Activated CD8-positive, alpha-beta memory T cell treated with anti-CD3 and anti-CD28 coated beads, Interleukin-2, amount 50 U/mL, for 24 hours (primary cell): ENCODE results near the gene GPRIN3.
"Not testable (repeated sequence)": the region's sequence is repeated elsewhere in the genome, so short reads cannot be mapped to it uniquely, and the experiment has no call there.

Experiments used
- DNase-seq: peaks from one replicate; pipeline ENCODE4 v3.0.0-alpha.2; 2020; ENCODE audit errors: extremely low read depth

The GPRIN3 gene

DNA sequence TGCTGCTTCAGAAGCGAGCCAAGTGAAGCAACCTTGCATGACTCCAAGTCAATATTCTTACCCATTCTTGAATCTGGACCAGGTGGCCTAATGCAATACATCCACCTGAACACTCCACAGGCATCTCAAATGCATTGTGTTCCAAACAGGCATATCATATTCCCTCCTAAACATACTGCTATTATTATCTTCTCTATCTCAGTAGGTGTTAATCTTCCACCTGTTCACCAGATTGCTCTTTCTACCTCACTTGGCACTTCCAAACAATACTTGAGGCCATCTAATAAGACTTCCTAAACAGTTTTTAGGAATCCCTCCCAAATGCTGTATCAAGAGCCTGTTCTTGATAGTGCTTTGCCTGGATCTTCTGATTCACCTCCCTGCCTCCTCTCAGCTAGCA is 90.7 kb downstream of the GPRIN3 start:
- no peak for DNase-seq

DNA sequence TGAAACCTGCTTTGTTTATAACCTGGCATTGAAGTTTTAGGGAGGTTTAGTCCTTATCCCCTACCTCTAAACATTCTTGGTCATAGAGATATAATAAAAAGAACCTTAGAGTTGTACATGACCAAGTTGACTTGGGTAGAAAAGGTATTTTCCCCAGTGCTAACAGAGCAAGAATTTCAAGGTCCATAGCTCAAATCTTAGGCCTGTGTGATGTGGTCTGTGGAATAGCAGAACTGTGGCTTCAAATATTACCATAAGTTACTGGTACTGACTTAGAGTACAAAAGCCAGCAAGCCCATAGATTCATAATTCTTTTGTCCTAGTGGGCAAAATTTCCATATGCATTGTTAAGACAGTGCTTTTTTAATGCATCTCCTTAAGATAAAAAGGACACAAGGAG is 91.2 kb downstream of the GPRIN3 start:
- DNase-seq: no peak

DNA sequence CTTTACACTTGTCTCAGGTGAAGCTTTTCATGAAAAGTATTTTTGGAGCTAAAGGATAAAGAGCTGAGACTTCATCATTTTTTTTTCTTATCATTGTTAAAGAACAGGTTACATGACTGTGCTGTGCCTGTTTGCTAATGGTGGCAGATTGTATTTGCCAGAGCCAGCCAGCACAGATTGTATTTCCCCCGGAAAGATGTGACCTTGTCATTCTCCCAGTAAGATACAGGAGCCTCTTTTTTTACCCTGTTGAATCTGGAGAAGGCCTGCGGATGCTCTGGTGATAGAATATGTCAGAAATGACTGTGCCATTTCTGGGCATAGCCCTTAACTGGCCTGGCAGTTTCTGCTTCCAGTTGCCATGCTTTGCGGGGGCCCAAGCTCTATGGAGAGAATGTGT is 91.9 kb downstream of the GPRIN3 start:
- DNase-seq: no peak

DNA sequence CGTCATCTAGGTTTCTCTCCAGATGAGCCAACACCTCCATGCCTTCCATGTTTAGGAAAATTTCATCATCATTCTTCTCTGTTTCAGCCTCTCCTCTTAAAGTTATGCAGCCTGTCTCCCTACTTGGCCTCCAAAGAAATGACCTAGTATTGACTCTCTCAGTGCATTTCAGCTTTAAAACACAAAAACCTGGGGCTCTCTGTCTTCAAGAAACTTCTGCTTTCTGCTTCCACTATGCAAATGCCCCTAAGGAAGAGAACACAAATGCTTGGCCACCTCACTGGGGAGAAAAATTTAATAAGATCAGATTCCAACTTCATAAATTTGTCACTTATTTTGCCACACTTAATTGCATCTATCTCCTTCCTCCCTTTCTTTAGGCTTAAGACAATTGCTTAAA is 93.3 kb downstream of the GPRIN3 start:
- DNase-seq: no peak

DNA sequence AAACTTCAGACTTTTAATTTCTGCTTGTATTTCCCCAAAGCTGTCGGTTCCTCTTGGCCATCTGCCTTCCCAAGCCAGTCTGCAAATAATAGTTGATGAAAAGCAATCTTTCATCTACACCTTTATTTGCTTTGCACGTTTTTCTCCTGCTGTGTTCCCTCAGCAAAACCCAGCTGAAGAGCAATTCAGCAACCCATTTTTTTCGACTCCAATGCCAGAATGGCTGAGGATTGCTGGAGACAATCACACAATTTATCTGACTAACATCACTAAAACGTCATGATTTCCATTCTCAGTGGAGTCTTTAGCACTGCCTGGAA is 94.3 kb downstream of the GPRIN3 start:
- no peak for DNase-seq

DNA sequence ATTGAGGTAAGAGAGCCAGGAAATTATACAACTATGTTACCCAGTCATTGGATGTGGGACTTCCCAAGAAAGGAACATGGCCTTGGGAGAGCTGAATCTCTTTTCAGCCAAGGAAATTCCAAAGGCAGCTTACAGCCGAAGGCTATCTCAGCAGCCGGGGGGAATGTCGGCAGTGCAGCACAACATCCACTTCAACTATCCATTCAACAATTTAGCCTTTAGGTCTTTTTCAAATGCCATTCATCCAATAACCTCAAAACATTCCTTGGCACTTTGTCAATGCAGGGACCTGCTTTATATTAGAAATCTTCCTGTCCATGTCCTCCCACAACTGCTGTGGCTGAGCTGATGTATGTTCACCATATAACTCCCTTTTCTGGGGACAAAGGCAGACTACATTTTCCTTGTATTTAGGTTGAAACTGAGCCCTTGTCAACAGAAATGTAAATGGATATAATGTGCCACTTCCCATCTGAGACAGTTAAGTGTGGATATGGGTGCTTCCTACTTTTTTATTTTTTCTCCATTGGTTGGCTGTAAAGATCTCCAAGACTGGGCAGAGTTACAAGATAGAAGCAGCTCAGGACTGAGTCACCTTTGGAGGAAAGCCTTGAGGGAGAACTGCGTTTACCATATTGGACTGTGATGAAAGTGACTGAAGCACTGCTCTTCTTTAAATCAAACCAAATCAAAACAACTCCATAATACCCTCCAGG is 94.8 kb downstream of the GPRIN3 start:
- no peak for DNase-seq

DNA sequence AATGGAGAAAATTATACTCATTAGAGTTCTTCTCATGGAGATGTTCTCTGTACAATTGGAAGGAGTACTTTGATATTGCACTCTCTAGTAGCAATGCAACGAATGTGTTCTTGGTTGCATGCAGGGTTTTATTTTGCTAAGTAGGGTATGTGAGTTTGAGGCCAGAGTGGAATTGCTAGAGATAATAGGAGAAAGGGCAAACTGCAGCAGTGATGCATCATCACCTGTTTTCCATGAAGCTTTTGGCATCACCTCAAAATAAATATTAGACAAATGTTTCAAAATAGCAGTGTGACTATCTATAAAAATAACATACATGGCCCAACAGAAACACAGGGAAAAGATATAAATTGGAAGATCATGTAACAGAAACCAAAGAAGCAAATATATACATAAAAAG is 103.0 kb downstream of the GPRIN3 start:
- DNase-seq: no peak

DNA sequence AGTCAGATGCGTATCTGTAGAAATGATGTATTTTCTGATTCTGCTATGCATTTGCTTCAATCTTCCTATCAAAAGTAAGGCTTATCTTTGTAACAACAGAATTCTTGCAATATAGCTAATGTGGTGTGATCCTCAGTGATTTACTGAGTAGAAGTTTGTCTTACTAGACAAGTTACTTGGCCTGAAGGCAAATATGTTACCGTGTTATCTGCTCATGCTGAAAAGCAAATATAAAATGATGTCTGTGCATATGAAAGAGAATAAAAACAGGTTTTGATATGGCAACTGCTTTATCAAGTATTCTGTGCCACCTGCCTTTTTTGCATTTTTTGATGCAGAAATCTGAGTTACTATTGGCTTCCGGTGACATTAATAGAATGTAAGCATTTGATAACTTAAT is 103.7 kb downstream of the GPRIN3 start:
- no peak for DNase-seq

DNA sequence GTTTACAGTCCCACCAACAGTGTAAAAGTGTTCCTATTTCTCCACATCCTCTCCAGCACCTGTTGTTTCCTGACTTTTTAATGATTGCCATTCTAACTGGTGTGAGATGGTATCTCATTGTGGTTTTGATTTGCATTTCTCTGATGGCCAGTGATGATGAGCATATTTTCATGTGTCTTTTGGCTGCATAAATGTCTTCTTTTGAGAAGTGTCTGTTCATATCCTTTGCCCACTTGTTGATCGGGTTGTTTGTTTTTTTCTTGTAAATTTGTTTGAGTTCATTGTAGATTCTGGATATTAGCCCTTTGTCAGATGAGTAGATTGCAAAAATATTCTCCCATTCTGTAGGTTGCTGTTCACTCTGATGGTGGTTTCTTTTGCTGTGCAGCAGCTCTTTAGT is 108.2 kb downstream of the GPRIN3 start:
- not testable (repeated sequence) for DNase-seq

DNA sequence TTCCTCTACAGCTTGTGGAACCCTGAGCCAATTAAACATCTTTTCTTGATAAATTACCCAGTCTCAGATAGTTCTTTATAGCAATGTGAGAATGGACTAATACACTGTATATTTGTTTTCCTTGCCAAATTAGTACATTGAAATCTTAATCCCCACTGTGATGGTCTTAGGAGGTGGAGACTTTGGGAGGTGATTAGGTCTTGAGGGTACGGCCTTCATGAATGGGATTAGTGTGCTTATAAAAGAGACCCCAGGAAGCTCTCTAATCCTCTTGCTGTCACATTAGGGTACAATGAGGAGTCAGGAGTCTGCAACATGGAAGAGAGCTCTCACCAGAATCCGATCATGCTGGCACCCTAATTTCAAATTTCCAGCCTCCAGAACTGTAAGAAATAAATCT is 109.7 kb downstream of the GPRIN3 start:
- no peak for DNase-seq

DNA sequence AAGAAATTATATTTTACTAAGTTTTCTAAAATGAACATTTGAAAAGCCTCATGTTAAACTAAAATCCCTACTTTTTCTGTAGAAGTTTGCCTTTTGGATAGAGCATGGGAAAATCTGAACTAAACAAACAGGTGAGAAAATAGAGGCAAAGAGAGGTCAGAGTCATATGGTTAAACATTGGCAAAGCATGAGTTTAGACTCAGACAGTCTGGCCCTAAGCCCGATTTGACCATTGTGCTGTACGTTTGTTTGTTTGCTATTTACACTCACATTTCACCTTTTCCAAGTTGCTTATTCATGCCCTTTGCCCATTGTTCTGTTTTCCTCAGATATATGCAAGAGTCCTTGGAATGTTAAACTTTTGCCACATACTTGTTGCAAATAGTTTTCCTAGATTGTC is 110.9 kb downstream of the GPRIN3 start:
- no peak for DNase-seq

DNA sequence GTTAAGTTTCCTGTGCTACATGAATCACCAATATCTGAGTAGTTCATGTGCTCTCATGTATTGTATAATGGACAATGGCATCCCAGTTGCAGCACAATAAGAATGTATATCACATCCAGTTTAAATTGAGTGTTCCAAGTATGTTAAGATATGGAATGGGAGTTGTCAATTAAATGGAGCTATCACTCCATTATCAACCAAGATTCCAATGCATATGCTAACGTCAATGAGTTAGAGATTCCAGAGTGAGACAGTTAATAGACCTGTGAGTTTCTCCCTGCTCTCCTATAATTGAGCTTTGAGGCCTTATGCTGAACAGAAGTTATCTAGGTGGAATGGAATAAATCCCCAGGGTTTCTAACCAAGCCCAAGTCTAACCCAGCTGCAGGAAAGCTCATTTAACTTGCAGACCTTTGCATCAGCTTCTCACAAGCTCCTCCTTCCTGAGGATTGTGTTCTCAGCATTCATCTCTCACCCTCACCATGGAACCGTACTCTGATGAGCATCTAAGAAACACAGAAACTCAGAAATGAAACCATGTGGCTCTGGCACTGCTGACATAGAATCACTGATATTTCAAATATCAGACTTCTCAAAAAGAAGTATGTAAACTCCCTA is 111.4 kb downstream of the GPRIN3 start:
- DNase-seq: no peak

DNA sequence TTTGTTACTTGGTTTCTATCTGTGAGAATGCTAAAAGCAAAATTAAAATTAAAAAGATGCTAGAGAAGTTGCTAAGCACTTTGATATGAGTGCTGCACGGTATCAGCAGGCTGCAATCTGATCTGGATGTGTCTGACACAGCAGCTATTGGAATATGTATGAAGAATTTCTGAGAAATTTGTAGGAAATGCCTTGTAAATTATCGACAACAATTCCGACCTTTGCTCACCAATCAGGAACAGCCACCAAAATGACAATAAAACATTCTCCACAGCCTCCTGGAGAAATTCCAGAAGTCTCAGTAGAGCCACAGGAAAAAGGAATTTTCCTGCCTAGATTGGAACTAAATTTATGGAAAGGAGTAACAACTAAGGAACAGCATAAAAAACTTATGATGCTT is 113.8 kb downstream of the GPRIN3 start:
- DNase-seq: no peak
